Panc1 (cell line): ENCODE data around the gene P2RY8.

Source experiments
- POLR2AphosphoS5 ChIP-seq: IDR thresholded peaks from 2 replicates; pipeline ENCODE4 v1.6.1; 2012; ENCODE audit warnings: mild to moderate bottlenecking, low read depth, low read length, moderate library complexity
- TCF7L2 ChIP-seq: IDR thresholded peaks from 2 replicates; pipeline ENCODE4 v1.6.1; 2011; ENCODE audit warnings: mild to moderate bottlenecking, low read depth, low read length, inconsistent platforms
- TF ChIP-seq, protein P1 (sequence below): fragments of 450-650 bp; IDR thresholded peaks from 2 replicates; pipeline ENCODE4 v1.5.1; 2017; ENCODE audit warnings: mild to moderate bottlenecking
- TF ChIP-seq, protein P2 (sequence below), 2 experiments: IDR thresholded peaks; 2 replicates each; pipeline ENCODE4 v1.6.1; 2011 to 2012; ENCODE audit warnings: low read depth in 2 of 2, control low read depth in 1 of 2, low read length in 1 of 2, mild to moderate bottlenecking in 1 of 2, moderate library complexity in 1 of 2; ENCODE audit not compliant: insufficient read depth in 1 of 2

DNA sequence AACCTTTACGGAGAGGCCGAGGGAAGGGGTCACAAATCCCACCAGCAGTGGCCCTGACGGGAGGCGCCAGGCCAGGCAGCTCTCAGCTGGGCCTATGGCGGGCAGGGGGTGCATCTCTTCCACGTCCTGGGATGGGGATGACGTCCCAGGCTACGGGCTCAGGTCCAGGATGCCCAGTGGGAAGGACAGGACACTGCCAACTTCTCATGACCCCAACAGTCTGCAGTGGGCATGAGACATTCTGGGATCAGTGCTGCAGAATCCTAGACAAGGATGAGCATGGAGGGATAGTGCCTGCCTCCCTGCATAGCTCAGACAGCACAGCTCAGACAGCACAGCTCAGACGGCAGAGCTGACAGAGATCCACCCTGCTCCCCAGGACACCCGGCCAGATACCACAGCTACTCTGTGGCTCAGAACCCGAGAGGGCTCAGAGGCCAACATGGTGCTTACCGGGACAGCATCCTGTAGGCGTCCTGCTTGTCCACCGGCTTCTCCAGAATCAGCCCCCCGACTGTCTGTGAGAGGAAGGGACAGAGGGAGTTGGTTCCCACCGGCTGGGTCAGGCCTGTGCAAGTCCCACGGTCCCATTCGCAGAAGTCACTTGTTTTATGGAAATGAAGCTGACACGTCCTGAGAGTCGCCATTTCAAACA is 101.6 kb downstream of the P2RY8 start:
- TF ChIP-seq, protein P1, sequence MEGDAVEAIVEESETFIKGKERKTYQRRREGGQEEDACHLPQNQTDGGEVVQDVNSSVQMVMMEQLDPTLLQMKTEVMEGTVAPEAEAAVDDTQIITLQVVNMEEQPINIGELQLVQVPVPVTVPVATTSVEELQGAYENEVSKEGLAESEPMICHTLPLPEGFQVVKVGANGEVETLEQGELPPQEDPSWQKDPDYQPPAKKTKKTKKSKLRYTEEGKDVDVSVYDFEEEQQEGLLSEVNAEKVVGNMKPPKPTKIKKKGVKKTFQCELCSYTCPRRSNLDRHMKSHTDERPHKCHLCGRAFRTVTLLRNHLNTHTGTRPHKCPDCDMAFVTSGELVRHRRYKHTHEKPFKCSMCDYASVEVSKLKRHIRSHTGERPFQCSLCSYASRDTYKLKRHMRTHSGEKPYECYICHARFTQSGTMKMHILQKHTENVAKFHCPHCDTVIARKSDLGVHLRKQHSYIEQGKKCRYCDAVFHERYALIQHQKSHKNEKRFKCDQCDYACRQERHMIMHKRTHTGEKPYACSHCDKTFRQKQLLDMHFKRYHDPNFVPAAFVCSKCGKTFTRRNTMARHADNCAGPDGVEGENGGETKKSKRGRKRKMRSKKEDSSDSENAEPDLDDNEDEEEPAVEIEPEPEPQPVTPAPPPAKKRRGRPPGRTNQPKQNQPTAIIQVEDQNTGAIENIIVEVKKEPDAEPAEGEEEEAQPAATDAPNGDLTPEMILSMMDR, result no peak
- TF ChIP-seq POLR2AphosphoS5 (no peak), TCF7L2 (no peak)
- TF ChIP-seq, protein P2, sequence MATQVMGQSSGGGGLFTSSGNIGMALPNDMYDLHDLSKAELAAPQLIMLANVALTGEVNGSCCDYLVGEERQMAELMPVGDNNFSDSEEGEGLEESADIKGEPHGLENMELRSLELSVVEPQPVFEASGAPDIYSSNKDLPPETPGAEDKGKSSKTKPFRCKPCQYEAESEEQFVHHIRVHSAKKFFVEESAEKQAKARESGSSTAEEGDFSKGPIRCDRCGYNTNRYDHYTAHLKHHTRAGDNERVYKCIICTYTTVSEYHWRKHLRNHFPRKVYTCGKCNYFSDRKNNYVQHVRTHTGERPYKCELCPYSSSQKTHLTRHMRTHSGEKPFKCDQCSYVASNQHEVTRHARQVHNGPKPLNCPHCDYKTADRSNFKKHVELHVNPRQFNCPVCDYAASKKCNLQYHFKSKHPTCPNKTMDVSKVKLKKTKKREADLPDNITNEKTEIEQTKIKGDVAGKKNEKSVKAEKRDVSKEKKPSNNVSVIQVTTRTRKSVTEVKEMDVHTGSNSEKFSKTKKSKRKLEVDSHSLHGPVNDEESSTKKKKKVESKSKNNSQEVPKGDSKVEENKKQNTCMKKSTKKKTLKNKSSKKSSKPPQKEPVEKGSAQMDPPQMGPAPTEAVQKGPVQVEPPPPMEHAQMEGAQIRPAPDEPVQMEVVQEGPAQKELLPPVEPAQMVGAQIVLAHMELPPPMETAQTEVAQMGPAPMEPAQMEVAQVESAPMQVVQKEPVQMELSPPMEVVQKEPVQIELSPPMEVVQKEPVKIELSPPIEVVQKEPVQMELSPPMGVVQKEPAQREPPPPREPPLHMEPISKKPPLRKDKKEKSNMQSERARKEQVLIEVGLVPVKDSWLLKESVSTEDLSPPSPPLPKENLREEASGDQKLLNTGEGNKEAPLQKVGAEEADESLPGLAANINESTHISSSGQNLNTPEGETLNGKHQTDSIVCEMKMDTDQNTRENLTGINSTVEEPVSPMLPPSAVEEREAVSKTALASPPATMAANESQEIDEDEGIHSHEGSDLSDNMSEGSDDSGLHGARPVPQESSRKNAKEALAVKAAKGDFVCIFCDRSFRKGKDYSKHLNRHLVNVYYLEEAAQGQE (IDR thresholded peaks at IDR 0.05; ENCODE audit: insufficient read depth in 1 of 2, low read depth in 2 of 2, low read length in 1 of 2), result no peak
